ENCODE measurements around the gene RNF152. TPM values are rescaled to one million over a fixed set of nuclear protein-coding genes. Genes with fewer than 3 reads are reported as not detected.

Gene RNF152
- total RNA-seq, 5 donors from 2014 or later (not counting 1 experiment from before 2014, with no cell fraction given) = 0.23 to 0.78 (median 0.51) TPM

DNA sequence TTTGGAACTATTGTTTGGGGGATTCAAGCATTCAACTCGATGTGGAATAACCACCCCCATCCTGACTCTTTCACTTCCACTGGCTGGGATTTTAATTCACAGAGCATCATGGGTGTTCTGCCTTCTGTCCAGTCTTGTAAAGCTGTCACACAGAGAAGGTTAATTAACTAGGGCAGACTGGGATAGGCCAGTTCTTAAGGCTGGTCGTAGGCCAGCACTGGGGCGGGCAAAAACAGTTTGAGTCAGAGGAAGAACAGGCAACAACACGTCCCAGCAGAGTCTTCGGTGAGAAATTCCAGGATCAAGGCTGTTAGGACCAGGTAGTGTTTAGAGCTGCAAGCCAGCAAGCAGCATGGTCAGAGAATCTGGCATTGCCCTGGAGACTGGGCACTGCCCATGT lies 4.0 kb upstream of the RNF152 start:
- Histone ChIP-seq H3K4me1 (ENCODE audit: control insufficient read depth in 1 of 2, extremely low read depth in 1 of 2, insufficient read depth in 2 of 2, low read length in 2 of 2) (peaks cover 0 to 23% of the 10 kb centered on the region in 2 experiments), H3K36me3 (ENCODE audit: control insufficient read depth in 2 of 2, extremely low read depth in 1 of 2, insufficient read depth in 1 of 2, low read length in 1 of 2) (no peaks in the 10 kb centered on the region), H3K27ac (ENCODE audit: low read length) (no peak overlapping the region), H3K4me3 (ENCODE audit: control insufficient read depth in 1 of 2, extremely low read depth in 1 of 2, low read length in 1 of 2) (no peak overlapping the region), H3K9me3 (no peaks in the 10 kb centered on the region), H3K27me3 (replicated peaks in 1 of 2; ENCODE audit: control insufficient read depth in 2 of 2, extremely low read depth in 1 of 2, insufficient read depth in 2 of 2, low read length in 1 of 2) (peaks cover 5 to 42% of the 10 kb centered on the region in 2 experiments)
- DNase-seq (no peak), ATAC-seq (replicated peaks in 1 of 4) (no peak)
- CTCF ChIA-PET = no interaction called here
- H3K27ac Mint-ChIP-seq = no peak overlapping the region
- no peaks in the 10 kb centered on the region for H3K9me3 Mint-ChIP-seq
- no peaks in the 10 kb centered on the region for H3K36me3 Mint-ChIP-seq
- POLR2A ChIA-PET = no interaction called here
- WGBS (ENCODE audit: insufficient coverage) = 76% methylated on average over 4 of the region's 5 CpGs
- H3K4me3 Mint-ChIP-seq = no peak overlapping the region
- H3K4me1 Mint-ChIP-seq = peaks cover 15 to 17% (median 17%) of the 10 kb centered on the region in 3 donors
- peaks cover 36 to 44% of the 10 kb centered on the region in 2 donors for H3K27me3 Mint-ChIP-seq

DNA sequence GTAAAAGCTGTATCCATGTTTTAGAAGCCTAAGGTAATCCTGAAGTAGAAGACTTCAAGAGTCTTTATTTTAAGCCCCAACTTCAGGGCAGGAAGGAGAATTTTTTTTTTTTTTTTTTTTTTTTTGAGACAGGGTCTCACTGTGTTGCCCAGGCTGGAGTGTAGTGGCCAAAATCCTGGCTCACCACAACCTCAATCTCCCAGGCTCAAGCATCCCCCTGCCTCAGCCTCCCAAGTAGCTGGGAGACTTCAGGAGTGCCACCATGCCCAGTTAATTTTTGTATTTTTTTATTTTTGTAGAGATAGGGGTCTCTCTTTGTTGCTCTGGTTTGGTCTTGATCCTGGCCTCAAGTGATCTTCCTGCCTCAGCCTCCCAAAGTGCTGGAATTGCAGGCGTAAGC lies 3.3 kb upstream of the RNF152 start:
- Histone ChIP-seq H3K27ac (ENCODE audit: low read length) (no peak overlapping the region), H3K4me1 (ENCODE audit: control insufficient read depth in 1 of 2, extremely low read depth in 1 of 2, insufficient read depth in 2 of 2, low read length in 2 of 2) (peaks cover 0 to 19% of the 10 kb centered on the region in 2 experiments), H3K4me3 (ENCODE audit: control insufficient read depth in 1 of 2, extremely low read depth in 1 of 2, low read length in 1 of 2) (no peak overlapping the region), H3K27me3 (replicated peaks in 1 of 2; ENCODE audit: control insufficient read depth in 2 of 2, extremely low read depth in 1 of 2, insufficient read depth in 2 of 2, low read length in 1 of 2) (peaks cover 8 to 38% of the 10 kb centered on the region in 2 experiments), H3K36me3 (ENCODE audit: control insufficient read depth in 2 of 2, extremely low read depth in 1 of 2, insufficient read depth in 1 of 2, low read length in 1 of 2) (no peaks in the 10 kb centered on the region), H3K9me3 (no peaks in the 10 kb centered on the region)
- ChIA-PET CTCF (interaction anchor here (0.5 to 0.7 kb wide), 3 partner anchors 130 to 698 kb away, joined by 3 to 4 read pairs (median 3); no protein-coding TSS in a partner anchor), POLR2A (no interaction called here)
- H3K4me1 Mint-ChIP-seq = peaks cover 12 to 15% (median 15%) of the 10 kb centered on the region in 3 donors
- H3K36me3 Mint-ChIP-seq = no peaks in the 10 kb centered on the region
- H3K4me3 Mint-ChIP-seq = no peak overlapping the region
- DNase-seq = no peak
- H3K9me3 Mint-ChIP-seq = no peaks in the 10 kb centered on the region
- H3K27ac Mint-ChIP-seq = no peak overlapping the region
- ATAC-seq (replicated peaks in 1 of 4) = no peak
- WGBS (ENCODE audit: insufficient coverage) = no CpG with 5 or more reads among the region's 1 CpG
- peaks cover 38 to 41% of the 10 kb centered on the region in 2 donors for H3K27me3 Mint-ChIP-seq

DNA sequence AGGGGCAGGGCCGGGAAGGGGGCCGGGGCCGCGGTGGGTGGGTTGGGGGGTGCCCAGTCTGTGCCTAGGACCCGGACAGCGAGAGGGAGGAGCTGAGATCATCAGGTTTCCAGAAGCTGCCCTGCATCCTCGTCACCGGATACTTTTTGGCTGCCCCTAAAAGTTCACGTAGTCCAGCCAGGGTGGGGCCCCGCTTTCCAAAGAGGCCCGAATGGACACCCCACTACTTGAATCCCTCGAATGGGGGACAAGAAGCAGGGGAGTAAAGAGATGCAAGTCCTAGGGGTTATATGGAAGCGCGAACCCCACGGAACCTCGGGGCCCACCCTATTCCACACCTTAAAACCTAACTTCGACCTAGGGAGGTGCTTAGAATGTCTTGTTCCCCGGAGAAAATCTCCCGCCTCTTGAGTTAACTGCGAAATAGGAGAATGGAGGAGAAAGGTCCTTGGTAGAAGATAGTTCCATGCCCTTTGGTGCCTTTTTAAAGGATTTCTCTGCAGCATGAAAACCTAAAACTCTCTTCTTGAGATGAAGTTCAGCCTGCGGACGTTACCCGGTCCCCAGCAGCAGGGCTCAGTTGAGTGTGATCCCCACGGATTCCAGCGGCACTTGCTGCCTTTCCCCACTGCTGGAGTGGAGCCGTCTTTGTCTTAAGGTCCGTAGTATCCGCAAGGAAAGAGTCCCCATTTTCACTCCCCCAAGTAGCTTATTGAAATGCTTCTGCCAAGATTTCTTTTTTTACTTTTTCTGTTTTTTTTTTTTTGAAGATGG lies 2.1 kb upstream of the RNF152 start:
- ATAC-seq (replicated peaks in 1 of 4) = peak in 1 of 4 experiments; percentile 4

DNA sequence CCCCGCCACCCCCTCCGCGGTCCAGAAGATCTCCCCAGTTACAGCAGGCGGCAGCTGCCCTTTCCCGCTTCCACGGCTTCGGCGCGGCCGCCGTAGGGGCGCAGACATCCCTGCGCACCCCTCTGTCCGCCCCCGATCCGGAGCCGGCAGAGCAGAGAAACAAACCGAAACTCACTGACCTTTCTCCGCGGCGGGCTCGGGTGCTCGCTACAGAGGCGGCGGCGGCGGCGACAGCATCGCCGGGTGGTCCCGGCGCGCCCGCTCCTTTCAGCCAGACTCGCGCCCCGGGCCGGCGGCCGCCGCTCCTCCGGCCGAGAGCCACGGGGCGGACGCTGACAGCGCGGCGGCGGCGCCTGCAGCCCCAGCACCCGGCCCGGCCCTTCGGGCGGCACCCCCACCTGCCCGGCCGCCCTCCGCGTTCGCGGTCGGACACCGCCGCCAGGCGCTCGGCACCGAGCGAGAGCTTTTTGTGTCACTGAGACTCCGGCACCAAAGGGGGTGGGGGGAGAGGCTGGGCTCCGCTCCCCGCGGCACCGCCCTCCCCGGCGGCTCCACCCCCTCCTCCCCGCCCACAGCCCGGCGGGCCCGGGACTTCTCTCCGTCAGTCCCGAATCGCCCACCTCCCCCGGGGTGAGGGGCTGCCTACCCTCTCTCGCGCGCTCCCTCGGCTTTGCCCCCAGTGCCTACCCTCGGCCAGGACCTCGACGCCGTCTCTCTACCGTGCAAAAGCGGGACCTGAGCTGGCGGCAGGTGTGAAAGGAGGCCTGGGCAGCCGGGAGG lies 1.4 kb upstream of the RNF152 start:
- WGBS (ENCODE audit: insufficient coverage) = under 1% methylated on average over 73 of the region's 95 CpGs
- ChIA-PET POLR2A (interaction anchor here in 1 of 2 donors (0.6 kb wide), 2 partner anchors 67 to 92 kb away, joined by 3 read pairs; no protein-coding TSS in a partner anchor), CTCF (interaction anchor here in 1 of 2 donors (1.8 kb wide), 1 partner anchor 8 kb away, joined by 6 read pairs; no protein-coding TSS in a partner anchor)
- Mint-ChIP-seq H3K36me3 (no peaks in the 10 kb centered on the region), H3K27ac (no peak overlapping the region), H3K9me3 (no peaks in the 10 kb centered on the region), H3K4me3 (peak overlapping the region; percentile 78 to 93 (median 79)), H3K27me3 (peaks cover 38 to 45% of the 10 kb centered on the region in 2 donors), H3K4me1 (peaks cover 11 to 15% (median 15%) of the 10 kb centered on the region in 3 donors)
- peaks cover 8 to 35% of the 10 kb centered on the region in 2 experiments for H3K27me3 ChIP-seq (replicated peaks in 1 of 2; ENCODE audit: control insufficient read depth in 2 of 2, extremely low read depth in 1 of 2, insufficient read depth in 2 of 2, low read length in 1 of 2)
- no peaks in the 10 kb centered on the region for H3K36me3 ChIP-seq (ENCODE audit: control insufficient read depth in 2 of 2, extremely low read depth in 1 of 2, insufficient read depth in 1 of 2, low read length in 1 of 2)
- H3K27ac ChIP-seq (ENCODE audit: low read length) = no peak overlapping the region
- peaks cover 0 to 19% of the 10 kb centered on the region in 2 experiments for H3K4me1 ChIP-seq (ENCODE audit: control insufficient read depth in 1 of 2, extremely low read depth in 1 of 2, insufficient read depth in 2 of 2, low read length in 2 of 2)
- ATAC-seq (replicated peaks in 1 of 4) = peak; percentile 86 to 91 (median 88)
- peak in 34 of 35 experiments; percentile 21 to 76 (median 52) for DNase-seq
- no peaks in the 10 kb centered on the region for H3K9me3 ChIP-seq
- H3K4me3 ChIP-seq (ENCODE audit: control insufficient read depth in 1 of 2, extremely low read depth in 1 of 2, low read length in 1 of 2) = peak overlapping the region; percentile 58 to 73

More for the DNA sequence above, 2.1 kb upstream of the RNF152 start:
- Histone ChIP-seq H3K9me3 (no peaks in the 10 kb centered on the region), H3K27me3 (replicated peaks in 1 of 2; ENCODE audit: control insufficient read depth in 2 of 2, extremely low read depth in 1 of 2, insufficient read depth in 2 of 2, low read length in 1 of 2) (peaks cover 8 to 35% of the 10 kb centered on the region in 2 experiments), H3K27ac (ENCODE audit: low read length) (no peak overlapping the region), H3K4me1 (ENCODE audit: control insufficient read depth in 1 of 2, extremely low read depth in 1 of 2, insufficient read depth in 2 of 2, low read length in 2 of 2) (peaks cover 0 to 19% of the 10 kb centered on the region in 2 experiments), H3K36me3 (ENCODE audit: control insufficient read depth in 2 of 2, extremely low read depth in 1 of 2, insufficient read depth in 1 of 2, low read length in 1 of 2) (no peaks in the 10 kb centered on the region), H3K4me3 (ENCODE audit: control insufficient read depth in 1 of 2, extremely low read depth in 1 of 2, low read length in 1 of 2) (peak overlapping the region; percentile 42 to 58)
- Mint-ChIP-seq H3K4me1 (peaks cover 11 to 15% (median 15%) of the 10 kb centered on the region in 3 donors), H3K36me3 (no peaks in the 10 kb centered on the region), H3K9me3 (no peaks in the 10 kb centered on the region), H3K27ac (no peak overlapping the region), H3K4me3 (peak overlapping the region; percentile 64 to 93 (median 76)), H3K27me3 (peaks cover 38 to 45% of the 10 kb centered on the region in 2 donors)
- ChIA-PET CTCF (interaction anchor here in 1 of 2 donors (0.7 kb wide), 1 partner anchor 11 kb away, joined by 3 read pairs; no protein-coding TSS in a partner anchor), POLR2A (interaction anchor here in 1 of 2 donors (0.6 kb wide), 2 partner anchors 40 to 91 kb away, joined by 3 to 8 read pairs; no protein-coding TSS in a partner anchor)
- 25% methylated on average over 16 of the region's 28 CpGs for WGBS (ENCODE audit: insufficient coverage)
- peak in 2 of 35 experiments; percentile 3 to 6 for DNase-seq

DNA sequence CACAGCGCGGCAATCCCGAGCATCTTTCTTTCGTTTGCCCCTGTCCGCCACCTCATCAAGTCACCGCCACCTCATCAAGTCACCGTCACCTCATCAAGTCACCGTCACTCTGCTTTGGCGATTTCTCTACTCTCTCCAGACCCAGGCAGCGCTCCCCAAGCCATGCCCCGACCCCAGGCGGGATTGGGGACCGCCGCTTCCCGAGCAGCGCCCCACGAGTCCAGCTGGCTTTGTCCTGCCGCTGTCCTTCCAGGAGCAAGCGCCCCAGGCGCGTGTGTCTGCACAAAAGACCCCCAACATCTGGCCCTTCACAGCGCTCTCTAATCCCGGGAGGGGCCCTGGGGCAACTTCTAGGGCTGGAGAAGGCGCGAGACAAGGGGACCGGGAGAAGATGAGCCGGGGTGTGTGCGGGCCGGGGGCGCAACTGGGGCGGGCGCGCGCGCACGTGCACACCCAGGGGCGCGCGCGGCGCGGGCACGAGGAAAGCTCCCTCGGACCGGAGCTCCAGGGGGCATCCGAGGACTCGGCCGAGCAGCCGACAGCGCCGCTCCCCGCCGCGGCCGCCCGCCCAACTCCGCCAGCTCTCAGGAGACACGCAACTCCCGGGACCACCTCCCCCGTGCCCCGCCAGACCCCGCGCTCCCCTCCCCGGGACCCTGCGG lies 633 bp upstream of the RNF152 start:
- peak in 12 of 35 experiments; percentile 1 to 17 (median 6) for DNase-seq
- peaks cover 0 to 19% of the 10 kb centered on the region in 2 experiments for H3K4me1 ChIP-seq (ENCODE audit: control insufficient read depth in 1 of 2, extremely low read depth in 1 of 2, insufficient read depth in 2 of 2, low read length in 2 of 2)
- Mint-ChIP-seq H3K27ac (peak overlapping the region in 1 of 2 donors; percentile 5), H3K9me3 (no peaks in the 10 kb centered on the region), H3K27me3 (peaks cover 37 to 38% of the 10 kb centered on the region in 2 donors), H3K4me1 (peaks cover 11 to 15% (median 15%) of the 10 kb centered on the region in 3 donors), H3K4me3 (peak overlapping the region; percentile 84 to 93 (median 85)), H3K36me3 (no peaks in the 10 kb centered on the region)
- WGBS (ENCODE audit: insufficient coverage) = under 1% methylated on average over 60 of the region's 65 CpGs
- POLR2A ChIA-PET = interaction anchor here in 1 of 2 donors (0.6 kb wide), 1 partner anchor 67 kb away, joined by 3 read pairs; no protein-coding TSS in a partner anchor
- H3K36me3 ChIP-seq (ENCODE audit: control insufficient read depth in 2 of 2, extremely low read depth in 1 of 2, insufficient read depth in 1 of 2, low read length in 1 of 2) = no peaks in the 10 kb centered on the region
- peaks cover 8 to 35% of the 10 kb centered on the region in 2 experiments for H3K27me3 ChIP-seq (replicated peaks in 1 of 2; ENCODE audit: control insufficient read depth in 2 of 2, extremely low read depth in 1 of 2, insufficient read depth in 2 of 2, low read length in 1 of 2)
- no peaks in the 10 kb centered on the region for H3K9me3 ChIP-seq
- H3K27ac ChIP-seq (ENCODE audit: low read length) = no peak overlapping the region
- CTCF ChIA-PET = interaction anchor here in 1 of 2 donors (1.8 kb wide), 1 partner anchor 9 kb away, joined by 6 read pairs; no protein-coding TSS in a partner anchor
- ATAC-seq (replicated peaks in 1 of 4) = peak; percentile 16 to 36 (median 28)
- H3K4me3 ChIP-seq (ENCODE audit: control insufficient read depth in 1 of 2, extremely low read depth in 1 of 2, low read length in 1 of 2) = peak overlapping the region; percentile 58 to 73

Measured in T-cell (primary cell).